Ovary (tissue), 9 donors: ENCODE results near the gene PANK1. TPM values are rescaled to one million over a fixed set of nuclear protein-coding genes. Genes with fewer than 3 reads are reported as not detected.

ENCODE experiments used
- DNase-seq, 5 donors: peaks; one replicate each; pipeline ENCODE4 v3.0.0-alpha.2; 2019 to 2020
- H3K27ac ChIP-seq, 2 donors: fragments of 200-600 bp; one replicate each; pipeline versions ENCODE4 v1.5.1 to v1.8.0; 2019 to 2022
- H3K27me3 ChIP-seq: fragments of 200-600 bp; one replicate; pipeline ENCODE4 v1.8.0; 2022
- H3K36me3 ChIP-seq: fragments of 200-600 bp; sonication (generic); one replicate; pipeline ENCODE4 v1.5.1; 2019
- H3K4me1 ChIP-seq: one replicate; pipeline ENCODE4 v1.8.1; 2013; ENCODE audit warnings: mild to moderate bottlenecking, moderate library complexity; ENCODE audit not compliant: insufficient read depth
- H3K4me3 ChIP-seq: fragments of 200-600 bp; sonication (generic); one replicate; pipeline ENCODE4 v1.5.1; 2017
- H3K9me3 ChIP-seq, 2 donors: fragments of 200-600 bp in 1 of 2; sonication (generic) in 1 of 2; one replicate each; pipeline versions ENCODE4 v1.5.1 to v1.8.1; 2013 to 2019; ENCODE audit warnings: mild to moderate bottlenecking in 1 of 2, moderate library complexity in 1 of 2
- CTCF ChIP-seq, 3 donors: fragments of 450-650 bp in 2 of 3; fragments of 200-600 bp in 1 of 3; IDR thresholded peaks; one replicate each; pipeline versions ENCODE4 v1.5.1 to v1.8.0; 2016 to 2022; ENCODE audit warnings: antibody characterized with exemption in 3 of 3, mild to moderate bottlenecking in 1 of 3
- EP300 ChIP-seq: sonication (generic); formaldehyde crosslinking; IDR thresholded peaks from one replicate; pipeline ENCODE4 v1.6.1; 2017; ENCODE audit warnings: antibody characterized with exemption
- POLR2A ChIP-seq: fragments of 450-650 bp; IDR thresholded peaks from one replicate; pipeline ENCODE4 v1.6.1; 2017; ENCODE audit warnings: antibody characterized with exemption, mild to moderate bottlenecking, moderate library complexity
- WGBS, 3 donors: extraction: QIAGEN DNeasy Blood & Tissue Kit in 1 of 3; methylation state at CpG; one replicate each; pipeline versions ENCODE4 v1.1.5 to v1.1.7; 2013 to 2017; 5-methylcytosine and 5-hydroxymethylcytosine counted together
- intact Hi-C, 4 donors: fragments of 100-400 bp; cut with DNase I; formaldehyde crosslinking; loops; one replicate each; pipeline versions ENCODE4 v1.11.0 to v1.15.1; 2022 to 2023
- polyA plus RNA-seq, 2 donors: library from polyadenylated mRNA; stranded (reverse); fragments of 200-250 nt in 1 of 2; fragments of 350-450 nt in 1 of 2; fragmentation: Illumina TruSeq in 1 of 2; extraction: RNeasy Lipid Tissue Mini Kit (QIAGEN cat#74804) in 1 of 2; gene quantifications; one replicate each; pipeline ENCODE4 v1.2.3, GENCODE V29; 2013 to 2014
- total RNA-seq, 7 donors: library from RNA; depleted of rRNA in 2 of 7; stranded (reverse); fragments of >200 nt in 2 of 7; fragmentation: NEBNext Ultra II Directional in 3 of 7; extraction: Animal tissue kit (Norgen Biotek cat#: 25700) in 3 of 7; gene quantifications; one replicate each; pipeline versions ENCODE4 v1.1.0 to v1.2.4, GENCODE V29; 2016 to 2023
- donor health status: DM: no; HTN: no; CAD: no; lungs with moderate emphysema.
- donor health status: DM: no; HTN: no; CAD: no.
- donor health status: Bipolar disorder and iron deficiency.
- donor health status: DM: yes; HTN: yes; CAD: no.
- donor health status: DM: no; HTN: no; CAD: no.
- donor health status: DM: yes; HTN: yes; CAD: no.

PANK1 gene
- total and polyA plus RNA-seq, 9 donors = 1.7 to 6.2 (median 4.5) TPM

- Histone ChIP-seq H3K4me1 (no peaks in the 10 kb centered on the region), H3K9me3 (no peaks in the 10 kb centered on the region)
These were observed 40.9 kb upstream of the PANK1 start for GRCh38 chr10:89685936-89686335.

DNA sequence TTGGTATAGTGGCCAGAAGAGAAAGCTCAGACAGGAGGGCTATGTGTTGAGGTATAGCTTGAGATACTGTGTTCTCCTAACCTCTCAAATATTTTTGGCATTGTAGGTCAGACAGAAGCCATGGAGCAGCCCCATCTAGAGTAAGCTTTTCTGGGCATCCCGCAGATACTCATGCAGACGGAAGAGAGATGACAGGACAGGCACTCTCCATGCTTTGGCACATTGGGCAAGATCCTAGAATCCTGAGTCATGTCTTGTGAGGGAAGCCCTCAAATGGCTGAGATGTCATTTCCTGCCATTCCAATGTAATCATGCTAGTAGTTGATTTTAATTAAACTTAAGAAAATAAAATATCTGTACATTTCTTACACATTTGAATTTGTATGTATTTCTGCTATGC lies 39.6 kb upstream of the PANK1 start:
- H3K27me3 ChIP-seq = no peaks in the 10 kb centered on the region
- no peaks in the 10 kb centered on the region for H3K9me3 ChIP-seq
- H3K36me3 ChIP-seq = no peaks in the 10 kb centered on the region
- TF ChIP-seq EP300 (no peak), CTCF (IDR thresholded peaks at IDR 0.05) (no peak), POLR2A (no peak)
- no peak overlapping the region for H3K4me3 ChIP-seq
- H3K4me1 ChIP-seq = no peaks in the 10 kb centered on the region
- 80 to 89% (median 88%) methylated on average over 2 of the region's 2 CpGs for WGBS, 3 donors
- H3K27ac ChIP-seq = no peak overlapping the region
- DNase-seq = no peak
- intact Hi-C loops = no loop called here

More at GRCh38 chr10:89685936-89686335, 40.9 kb upstream of the PANK1 start:
- intact Hi-C loops = no loop called here
- no peaks in the 10 kb centered on the region for H3K36me3 ChIP-seq
- H3K4me3 ChIP-seq = no peak overlapping the region
- no peaks in the 10 kb centered on the region for H3K27me3 ChIP-seq
- WGBS, 3 donors = 92 to 95% (median 92%) methylated on average over 4 of the region's 4 CpGs
- no peak overlapping the region for H3K27ac ChIP-seq
- TF ChIP-seq CTCF (IDR thresholded peaks at IDR 0.05) (no peak), POLR2A (no peak), EP300 (no peak)
- DNase-seq = no peak

DNA sequence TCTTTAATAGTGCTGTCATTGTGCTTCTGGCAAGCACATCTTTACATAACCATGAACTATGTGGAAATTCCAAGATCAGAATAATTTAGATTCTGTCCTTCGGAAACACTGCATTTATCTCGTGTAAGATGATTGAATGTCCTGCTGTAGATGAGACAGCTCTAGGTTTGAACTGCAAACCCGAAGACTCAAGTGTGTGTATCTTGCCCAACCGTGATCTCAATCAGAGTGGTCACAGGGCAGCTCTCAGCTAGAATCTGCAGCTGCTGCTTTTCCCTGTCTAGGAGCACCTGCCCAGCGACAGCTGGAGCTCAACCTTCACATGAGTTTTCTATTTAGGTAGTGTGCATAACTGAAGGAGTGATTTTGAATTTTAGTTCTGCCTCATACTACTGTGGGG lies 38.8 kb upstream of the PANK1 start:
- TF ChIP-seq EP300 = no peak
- TF ChIP-seq CTCF (IDR thresholded peaks at IDR 0.05) = no peak
- TF ChIP-seq POLR2A = no peak
- H3K27ac ChIP-seq = no peak overlapping the region
- H3K36me3 ChIP-seq = no peaks in the 10 kb centered on the region
- H3K9me3 ChIP-seq = no peaks in the 10 kb centered on the region
- H3K27me3 ChIP-seq = no peaks in the 10 kb centered on the region
- no peak for DNase-seq
- intact Hi-C loops = no loop called here
- WGBS, 3 donors = 41 to 61% (median 46%) methylated on average over 5 of the region's 5 CpGs
- H3K4me3 ChIP-seq = no peak overlapping the region
- no peaks in the 10 kb centered on the region for H3K4me1 ChIP-seq

DNA sequence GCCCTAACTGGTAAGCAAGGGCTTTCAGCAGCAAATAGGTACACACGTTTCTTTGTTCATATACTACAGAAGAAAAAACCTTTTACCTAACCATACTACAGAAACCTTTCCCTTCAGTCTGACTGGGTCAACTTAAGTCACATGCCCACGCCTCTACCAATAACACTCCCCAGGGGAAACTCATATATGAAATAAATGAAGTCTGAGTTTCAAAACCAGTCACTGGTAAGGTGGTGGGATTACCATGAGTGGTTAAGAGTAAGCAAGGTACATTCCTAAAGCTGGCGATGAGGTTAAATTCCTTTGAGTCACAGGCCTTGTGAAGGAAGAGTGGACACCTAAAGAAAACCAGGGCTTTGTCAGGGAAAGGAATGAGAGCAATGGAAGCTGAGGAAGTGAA lies 34.9 kb upstream of the PANK1 start:
- H3K4me3 ChIP-seq = no peak overlapping the region
- no peak overlapping the region for H3K27ac ChIP-seq
- WGBS, 3 donors = 84 to 92% (median 85%) methylated on average over 3 of the region's 3 CpGs
- no peak for TF ChIP-seq EP300
- TF ChIP-seq CTCF (IDR thresholded peaks at IDR 0.05) = no peak
- no peak for TF ChIP-seq POLR2A
- H3K9me3 ChIP-seq = no peaks in the 10 kb centered on the region
- H3K4me1 ChIP-seq = no peaks in the 10 kb centered on the region
- intact Hi-C loops = no loop called here
- no peaks in the 10 kb centered on the region for H3K27me3 ChIP-seq
- H3K36me3 ChIP-seq = no peaks in the 10 kb centered on the region
- DNase-seq = no peak

- Histone ChIP-seq H3K4me3 (no peak overlapping the region), H3K36me3 (no peaks in the 10 kb centered on the region), H3K9me3 (no peaks in the 10 kb centered on the region), H3K4me1 (no peaks in the 10 kb centered on the region), H3K27me3 (no peaks in the 10 kb centered on the region), H3K27ac (no peak overlapping the region)
- TF ChIP-seq EP300 = no peak
- no peak for TF ChIP-seq CTCF (IDR thresholded peaks at IDR 0.05)
- TF ChIP-seq POLR2A = no peak
- no peak for DNase-seq
- intact Hi-C loops = no loop called here
These were observed 32.3 kb upstream of the PANK1 start for GRCh38 chr10:89677341-89677740.
